Neural progenitor cell (in vitro differentiated cells): Measurements from ENCODE around the gene XPNPEP3. TPM values are rescaled to one million over a fixed set of nuclear protein-coding genes. Genes with fewer than 3 reads are reported as not detected.

Experiments
- DNase-seq: peaks from one replicate; pipeline ENCODE4 v3.0.0-alpha.2; 2016; ENCODE audit warnings: low spot score
- H2AFZ ChIP-seq: fragments of 200-600 bp; sonication (generic); replicated peaks from 2 replicates; pipeline ENCODE4 v1.6.1; 2016; ENCODE audit warnings: antibody characterized with exemption
- H3F3A ChIP-seq: fragments of 200-600 bp; sonication (generic); 2 replicates; pipeline ENCODE4 v1.6.1; 2016; ENCODE audit warnings: antibody characterized with exemption, low read depth
- H3K27ac ChIP-seq: fragments of 200-600 bp; sonication (generic); 2 replicates; pipeline ENCODE4 v1.5.1; 2016; ENCODE audit warnings: mild to moderate bottlenecking
- H3K27me3 ChIP-seq: fragments of 200-600 bp; sonication (generic); 2 replicates; pipeline ENCODE4 v1.6.1; 2016; ENCODE audit warnings: mild to moderate bottlenecking, moderate library complexity
- H3K36me3 ChIP-seq: fragments of 200-600 bp; sonication (generic); 2 replicates; pipeline ENCODE4 v1.5.1; 2016
- H3K4me1 ChIP-seq: fragments of 200-600 bp; sonication (generic); 2 replicates; pipeline ENCODE4 v1.6.1; 2016; ENCODE audit warnings: mixed run types
- H3K4me2 ChIP-seq: fragments of 200-600 bp; sonication (generic); 2 replicates; pipeline ENCODE4 v1.6.1; 2016
- H3K4me3 ChIP-seq: fragments of 200-600 bp; sonication (generic); 2 replicates; pipeline ENCODE4 v1.5.1; 2016
- H3K79me2 ChIP-seq: fragments of 200-600 bp; sonication (generic); 2 replicates; pipeline ENCODE4 v1.6.1; 2016; ENCODE audit warnings: low read depth
- H3K9ac ChIP-seq: fragments of 200-600 bp; sonication (generic); 2 replicates; pipeline ENCODE4 v1.6.1; 2016
- H3K9me3 ChIP-seq: fragments of 200-600 bp; sonication (generic); 2 replicates; pipeline ENCODE4 v1.5.1; 2016; ENCODE audit warnings: low read depth
- H4K20me1 ChIP-seq: fragments of 200-600 bp; sonication (generic); 2 replicates; pipeline ENCODE4 v1.6.1; 2016; ENCODE audit warnings: low read depth
- H3K27ac Mint-ChIP-seq: 3 replicates; pipeline ENCODE4 v1.8.0; 2021; ENCODE audit warnings: mixed read lengths
- H3K27me3 Mint-ChIP-seq: 2 replicates; pipeline ENCODE4 v1.8.0; 2022; ENCODE audit warnings: low read depth, mild to moderate bottlenecking, inconsistent platforms, moderate library complexity, mixed read lengths; ENCODE audit not compliant: insufficient read depth
- H3K36me3 Mint-ChIP-seq: 3 replicates; pipeline ENCODE4 v1.8.0; 2021; ENCODE audit warnings: mixed read lengths
- H3K4me1 Mint-ChIP-seq: 3 replicates; pipeline ENCODE4 v1.8.0; 2021; ENCODE audit warnings: mixed read lengths
- H3K4me3 Mint-ChIP-seq: 3 replicates; pipeline ENCODE4 v1.8.0; 2021; ENCODE audit warnings: mild to moderate bottlenecking, moderate library complexity, mixed read lengths
- H3K9me3 Mint-ChIP-seq: 3 replicates; pipeline ENCODE4 v1.8.0; 2020; ENCODE audit warnings: mixed read lengths
- CTCF ChIP-seq: fragments of 200-600 bp; sonication (generic); IDR thresholded peaks from 2 replicates; pipeline ENCODE4 v1.5.1; 2017; ENCODE audit warnings: antibody characterized with exemption, mild to moderate bottlenecking
- EZH2 ChIP-seq: fragments of 200-600 bp; sonication (generic); IDR thresholded peaks from 2 replicates; pipeline ENCODE4 v1.6.1; 2017; ENCODE audit warnings: antibody characterized with exemption, mild to moderate bottlenecking, moderate library complexity
- EZH2phosphoT487 ChIP-seq: fragments of 200-600 bp; sonication (generic); IDR thresholded peaks from 2 replicates; pipeline ENCODE4 v1.6.1; 2017; ENCODE audit warnings: antibody characterized with exemption
- total RNA-seq: library from RNA; depleted of rRNA; stranded (reverse); fragments of >200 nt; gene quantifications from 2 replicates; pipeline ENCODE4 v1.2.3, GENCODE V29; 2015; ENCODE audit warnings: low replicate concordance

XPNPEP3 gene
- total RNA-seq, 1 donor from 2014 or later: 21.4 TPM

- H3K36me3 Mint-ChIP-seq: peaks cover 16% of the 10 kb centered on the region
- no peak overlapping the region for H3K9ac ChIP-seq
- H3K27ac Mint-ChIP-seq: no peak overlapping the region
- no peaks in the 10 kb centered on the region for H3K79me2 ChIP-seq
- H3K9me3 Mint-ChIP-seq: no peaks in the 10 kb centered on the region
- H3K4me1 Mint-ChIP-seq: no peaks in the 10 kb centered on the region
- H3F3A ChIP-seq: peaks cover 15% of the 10 kb centered on the region
- no peaks in the 10 kb centered on the region for H3K9me3 ChIP-seq
- TF ChIP-seq EZH2 (no peak), EZH2phosphoT487 (no peak), CTCF (no peak)
- no peak overlapping the region for H2AFZ ChIP-seq
- no peaks in the 10 kb centered on the region for H3K36me3 ChIP-seq
- peaks cover 3% of the 10 kb centered on the region for H4K20me1 ChIP-seq
- no peak overlapping the region for H3K4me2 ChIP-seq
- no peak overlapping the region for H3K4me3 Mint-ChIP-seq
- H3K27ac ChIP-seq: no peak overlapping the region
- H3K27me3 ChIP-seq: no peaks in the 10 kb centered on the region
- DNase-seq: no peak
- peaks cover 2% of the 10 kb centered on the region for H3K27me3 Mint-ChIP-seq
- no peak overlapping the region for H3K4me3 ChIP-seq
- H3K4me1 ChIP-seq: no peaks in the 10 kb centered on the region
Observed at GRCh38 chr22:40973144-40973543, 116.2 kb downstream of the XPNPEP3 start.

DNA sequence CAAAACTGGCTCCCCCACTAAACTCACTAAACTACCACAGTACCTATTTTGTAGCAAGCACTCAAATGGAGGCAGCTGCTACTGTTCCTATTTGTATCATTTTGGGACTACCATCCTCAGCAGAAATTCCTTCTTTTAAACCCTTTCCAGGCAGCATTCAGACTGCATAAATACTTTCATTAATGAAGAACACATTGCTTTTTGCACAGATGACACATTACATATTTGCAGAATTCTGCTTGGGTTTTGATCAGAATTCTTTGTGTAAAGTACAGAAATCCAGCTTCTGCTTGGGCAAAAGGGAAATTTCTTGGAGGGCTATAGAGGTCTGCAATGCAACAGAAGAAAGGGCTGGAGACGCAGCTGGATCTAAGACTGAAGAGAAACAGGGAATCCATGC, 118.4 kb downstream of the XPNPEP3 start:
- H4K20me1 ChIP-seq: peaks cover 3% of the 10 kb centered on the region
- no peaks in the 10 kb centered on the region for H3K36me3 ChIP-seq
- TF ChIP-seq EZH2phosphoT487 (no peak), CTCF (no peak), EZH2 (no peak)
- no peak overlapping the region for H3K4me3 ChIP-seq
- H3K9me3 ChIP-seq: no peaks in the 10 kb centered on the region
- peaks cover 13% of the 10 kb centered on the region for H3F3A ChIP-seq
- no peak for DNase-seq
- no peak overlapping the region for H3K4me2 ChIP-seq
- no peaks in the 10 kb centered on the region for H3K4me1 ChIP-seq
- H3K27ac Mint-ChIP-seq: no peak overlapping the region
- H2AFZ ChIP-seq: no peak overlapping the region
- no peaks in the 10 kb centered on the region for H3K9me3 Mint-ChIP-seq
- H3K27me3 Mint-ChIP-seq: peaks cover 2% of the 10 kb centered on the region
- no peaks in the 10 kb centered on the region for H3K4me1 Mint-ChIP-seq
- no peak overlapping the region for H3K27ac ChIP-seq
- no peaks in the 10 kb centered on the region for H3K27me3 ChIP-seq
- H3K9ac ChIP-seq: no peak overlapping the region
- no peak overlapping the region for H3K4me3 Mint-ChIP-seq
- H3K36me3 Mint-ChIP-seq: peaks cover 15% of the 10 kb centered on the region
- H3K79me2 ChIP-seq: no peaks in the 10 kb centered on the region

GRCh38 chr22:40976866-40977700, 120.1 kb downstream of the XPNPEP3 start:
- Mint-ChIP-seq H3K36me3 (peaks cover 10% of the 10 kb centered on the region), H3K27me3 (peaks cover 4% of the 10 kb centered on the region), H3K4me1 (no peaks in the 10 kb centered on the region), H3K4me3 (no peak overlapping the region), H3K27ac (peak overlapping the region; percentile 45), H3K9me3 (no peaks in the 10 kb centered on the region)
- peaks cover 3% of the 10 kb centered on the region for H4K20me1 ChIP-seq
- no peaks in the 10 kb centered on the region for H3K4me1 ChIP-seq
- TF ChIP-seq EZH2phosphoT487 (no peak), EZH2 (no peak), CTCF (no peak)
- no peak overlapping the region for H3K4me3 ChIP-seq
- no peaks in the 10 kb centered on the region for H3K79me2 ChIP-seq
- H3F3A ChIP-seq: peaks cover 8% of the 10 kb centered on the region
- H3K9ac ChIP-seq: no peak overlapping the region
- DNase-seq: no peak
- H3K27ac ChIP-seq: no peak overlapping the region
- H3K9me3 ChIP-seq: no peaks in the 10 kb centered on the region
- H3K4me2 ChIP-seq: no peak overlapping the region
- no peaks in the 10 kb centered on the region for H3K36me3 ChIP-seq
- no peaks in the 10 kb centered on the region for H3K27me3 ChIP-seq
- H2AFZ ChIP-seq: no peak overlapping the region
